Pancreas (tissue), 10 donors: ENCODE measurements around the gene PDLIM5. TPM values are rescaled to one million over a fixed set of nuclear protein-coding genes. Genes with fewer than 3 reads are reported as not detected.
A peak's percentile ranks its signal among the peaks of the same experiment; 100 is the strongest.

ENCODE experiments used
- ATAC-seq, 4 donors: fragments of 200-7000 bp; cut with Tn5 transposase; one replicate each; pipeline versions ENCODE4 v1.8.0 to v1.9.1; 2020; ENCODE audit warnings: mild to moderate bottlenecking in 4 of 4, moderate library complexity in 4 of 4
- DNase-seq, 6 donors: peaks; one replicate each; pipeline ENCODE4 v3.0.0-alpha.2; 2020
- FAIRE-seq: peaks from 2 replicates; lab custom pipeline; 2012; peaks lifted over from hg19 to GRCh38; lab: Jason Lieb, UNC
- H3K27ac ChIP-seq, 4 donors: fragments of 200-600 bp; sonication (generic); 1 replicate in 3 of 4; 2 replicates in 1 of 4; pipeline versions ENCODE4 v1.5.0 to v1.8.0; 2020
- H3K27me3 ChIP-seq, 4 donors: fragments of 200-600 bp; one replicate each; pipeline ENCODE4 v1.8.0; 2021
- H3K36me3 ChIP-seq, 3 donors: fragments of 200-600 bp; sonication (generic) in 1 of 3; one replicate each; pipeline versions ENCODE4 v1.5.0 to v1.8.0; 2020 to 2021
- H3K4me1 ChIP-seq, 3 donors: fragments of 200-600 bp; one replicate each; pipeline ENCODE4 v1.8.0; 2021
- H3K4me3 ChIP-seq, 4 donors: fragments of 200-600 bp; sonication (generic) in 2 of 4; one replicate each; pipeline versions ENCODE4 v1.5.0 to v1.8.0; 2020 to 2021
- H3K9me3 ChIP-seq, 4 donors: fragments of 200-600 bp; one replicate each; pipeline ENCODE4 v1.8.0; 2021
- WGBS, 2 donors: extraction: QIAGEN DNeasy Blood & Tissue Kit; methylation state at CpG; one replicate each; pipeline ENCODE4 v1.1.7; 2013; 5-methylcytosine and 5-hydroxymethylcytosine counted together
- intact Hi-C, 3 donors: fragments of 100-400 bp; cut with DNase I; formaldehyde crosslinking; loops; one replicate each; pipeline versions ENCODE4 v1.11.1 to v1.14.2; 2022
- polyA plus RNA-seq, 2 donors: library from polyadenylated mRNA; stranded (reverse); fragments of 200-250 nt; gene quantifications; one replicate each; pipeline ENCODE4 v1.2.3, GENCODE V29; 2013
- total RNA-seq, 6 donors: library from RNA; stranded (reverse); fragmentation: NEBNext Ultra II Directional in 4 of 6; extraction: Animal tissue kit (Norgen Biotek cat#: 25700) in 4 of 6; gene quantifications; one replicate each; pipeline versions ENCODE4 v1.2.1 to v1.2.4, GENCODE V29; 2021 to 2023
- TF ChIP-seq, protein P1 (sequence below), 4 donors: fragments of 200-600 bp; sonication (generic) in 3 of 4; IDR thresholded peaks; one replicate each; pipeline versions ENCODE4 v1.5.0 to v1.8.0; 2021; ENCODE audit warnings: antibody characterized with exemption in 4 of 4
- donor health status: healthy with polysubstance abuse.
- donor health status: DM: no; HTN: no; CAD: no; lungs with moderate emphysema.
- donor health status: DM: no; HTN: no; CAD: no.
- donor health status: control.
- donor health status: control.
- donor health status: Bipolar disorder and iron deficiency.
- donor health status: DM: yes; HTN: yes; CAD: no.
- donor health status: DM: no; HTN: no; CAD: no.
- donor health status: DM: no; HTN: no; CAD: no.
- donor health status: DM: yes; HTN: yes; CAD: no.

The PDLIM5 gene
- total and polyA plus RNA-seq, 8 donors = 13.2 to 99.0 (median 49.8) TPM

DNA sequence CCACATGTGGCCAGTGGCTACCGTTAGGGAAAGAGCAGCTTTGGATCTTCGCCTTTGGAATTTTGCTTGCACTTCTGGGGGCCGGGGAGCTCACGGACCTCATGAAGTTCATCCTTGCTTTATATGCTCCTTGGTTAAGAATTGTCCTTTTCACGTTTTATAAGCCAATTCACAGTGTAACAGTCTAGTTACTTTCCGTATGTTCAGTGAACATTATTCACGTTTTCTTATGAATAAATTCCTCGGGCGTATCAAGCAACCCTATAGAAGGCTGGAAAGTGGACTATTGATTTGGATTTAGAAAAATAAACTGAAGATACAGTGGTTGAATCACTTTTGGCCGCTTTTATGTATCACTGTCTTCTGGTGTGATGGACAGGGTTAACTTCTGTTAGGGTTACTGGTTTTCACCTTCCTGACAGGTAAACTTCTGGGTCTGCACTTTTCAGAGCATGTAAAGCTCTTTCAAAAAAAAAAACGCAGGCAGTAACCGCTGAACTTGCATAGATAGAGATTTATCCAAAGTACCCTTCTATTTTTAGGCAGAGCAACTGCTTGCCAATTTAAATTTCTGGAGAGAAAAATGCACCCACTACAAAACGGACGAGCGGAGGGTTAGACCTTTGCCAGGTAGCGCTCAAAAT lies 569 bp upstream of the PDLIM5 start:
- intact Hi-C loops = no loop called here
- ATAC-seq = peak in 1 of 4 donors; percentile 1
- Histone ChIP-seq H3K36me3 (peaks cover 0 to 6% (median 0%) of the 10 kb centered on the region in 3 donors), H3K27me3 (no peaks in the 10 kb centered on the region), H3K4me3 (peak overlapping the region; percentile 18 to 96 (median 87)), H3K27ac (peak overlapping the region; percentile 93 to 96 (median 95)), H3K4me1 (peaks cover 15 to 34% (median 19%) of the 10 kb centered on the region in 3 donors), H3K9me3 (no peaks in the 10 kb centered on the region)
- TF ChIP-seq, protein P1, sequence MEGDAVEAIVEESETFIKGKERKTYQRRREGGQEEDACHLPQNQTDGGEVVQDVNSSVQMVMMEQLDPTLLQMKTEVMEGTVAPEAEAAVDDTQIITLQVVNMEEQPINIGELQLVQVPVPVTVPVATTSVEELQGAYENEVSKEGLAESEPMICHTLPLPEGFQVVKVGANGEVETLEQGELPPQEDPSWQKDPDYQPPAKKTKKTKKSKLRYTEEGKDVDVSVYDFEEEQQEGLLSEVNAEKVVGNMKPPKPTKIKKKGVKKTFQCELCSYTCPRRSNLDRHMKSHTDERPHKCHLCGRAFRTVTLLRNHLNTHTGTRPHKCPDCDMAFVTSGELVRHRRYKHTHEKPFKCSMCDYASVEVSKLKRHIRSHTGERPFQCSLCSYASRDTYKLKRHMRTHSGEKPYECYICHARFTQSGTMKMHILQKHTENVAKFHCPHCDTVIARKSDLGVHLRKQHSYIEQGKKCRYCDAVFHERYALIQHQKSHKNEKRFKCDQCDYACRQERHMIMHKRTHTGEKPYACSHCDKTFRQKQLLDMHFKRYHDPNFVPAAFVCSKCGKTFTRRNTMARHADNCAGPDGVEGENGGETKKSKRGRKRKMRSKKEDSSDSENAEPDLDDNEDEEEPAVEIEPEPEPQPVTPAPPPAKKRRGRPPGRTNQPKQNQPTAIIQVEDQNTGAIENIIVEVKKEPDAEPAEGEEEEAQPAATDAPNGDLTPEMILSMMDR (IDR thresholded peaks at IDR 0.05) = no peak
- FAIRE-seq = no peak
- no peak for DNase-seq
- WGBS, 2 donors = 3 to 5% methylated on average over 16 of the region's 16 CpGs

DNA sequence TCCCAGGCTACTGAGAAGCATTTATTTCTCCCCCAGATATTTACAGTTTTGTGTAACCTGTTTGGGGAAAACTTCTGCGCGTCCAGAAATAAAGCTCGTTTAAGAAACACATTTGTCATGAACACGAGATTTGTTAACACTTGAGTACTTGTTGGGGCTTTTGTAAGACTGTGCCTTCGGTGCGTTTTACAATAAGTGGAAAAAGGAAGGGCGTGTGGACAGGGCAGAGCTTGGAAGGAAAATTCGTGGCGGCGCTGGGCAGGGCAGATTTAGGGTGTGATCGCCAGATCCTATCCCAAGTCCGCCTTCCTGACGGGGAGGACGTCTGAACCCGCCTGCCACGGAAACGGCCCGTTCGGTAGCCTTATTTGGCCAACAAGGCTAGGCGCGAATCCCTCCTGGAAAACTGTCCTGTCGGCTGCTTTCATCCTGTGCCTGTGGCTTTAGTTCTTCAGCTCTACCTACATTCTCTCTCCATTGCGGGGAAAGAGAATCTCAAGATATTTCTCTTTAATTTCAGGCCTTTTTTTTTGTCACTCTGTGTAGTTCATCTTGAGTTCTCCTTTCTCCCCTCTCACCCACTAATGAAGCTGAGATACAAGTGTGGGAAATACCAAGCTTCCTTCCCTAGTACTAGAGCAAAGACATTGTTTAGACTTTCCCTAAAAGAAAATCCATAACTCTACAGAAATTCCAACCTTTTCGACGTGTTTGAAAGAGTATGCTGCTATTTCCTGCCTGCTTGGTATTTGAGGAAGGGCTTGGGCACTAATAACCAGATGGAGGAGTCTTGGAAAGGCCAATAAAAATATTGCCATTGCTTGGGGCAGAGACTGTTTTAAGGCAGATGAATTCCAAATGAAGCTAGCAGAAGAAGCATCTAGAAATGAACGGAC lies 982 bp downstream of the PDLIM5 start:
- 1% methylated on average over 26 of the region's 26 CpGs for WGBS, 2 donors
- no peaks in the 10 kb centered on the region for H3K27me3 ChIP-seq
- intact Hi-C loops = no loop called here
- peak overlapping the region; percentile 93 to 96 (median 95) for H3K27ac ChIP-seq
- ATAC-seq (peak; percentile 59 to 71 (median 66)), DNase-seq (peak; percentile 72 to 87 (median 80)), FAIRE-seq (peak; percentile 49)
- H3K36me3 ChIP-seq = peaks cover 0 to 6% (median 0%) of the 10 kb centered on the region in 3 donors
- H3K4me1 ChIP-seq = peaks cover 19 to 36% (median 19%) of the 10 kb centered on the region in 3 donors
- peak overlapping the region; percentile 83 to 96 (median 92) for H3K4me3 ChIP-seq
- H3K9me3 ChIP-seq = no peaks in the 10 kb centered on the region
- TF ChIP-seq, protein P1 (IDR thresholded peaks at IDR 0.05) = no peak

DNA sequence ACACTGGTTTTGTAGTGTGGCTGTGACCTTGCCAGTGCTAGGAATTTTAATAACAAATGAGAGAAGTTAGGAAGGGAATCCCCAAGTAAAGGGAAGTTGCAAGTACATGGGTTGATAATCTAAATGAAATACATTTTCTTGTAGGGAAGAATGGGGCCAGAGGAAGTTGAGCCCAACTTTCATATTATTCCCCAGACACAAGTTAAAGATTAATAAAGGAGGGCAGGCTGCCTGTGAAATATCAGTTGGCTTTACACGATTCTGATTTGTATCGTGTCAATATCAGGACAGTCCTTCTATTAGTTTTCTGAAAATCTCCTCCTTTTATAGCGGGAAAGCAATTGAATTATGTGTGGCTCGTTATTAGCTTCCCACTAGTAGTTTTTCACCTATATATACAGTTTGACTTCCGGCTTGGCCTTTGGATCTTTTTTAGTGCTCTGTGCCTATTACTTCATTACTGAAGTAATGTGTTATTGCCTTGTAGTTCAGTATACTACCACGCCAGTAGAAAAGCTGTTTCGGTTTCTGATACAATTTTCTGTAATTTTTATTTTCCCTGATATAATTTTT lies 1.7 kb downstream of the PDLIM5 start:
- Histone ChIP-seq H3K27me3 (no peaks in the 10 kb centered on the region), H3K4me1 (peaks cover 19 to 33% (median 26%) of the 10 kb centered on the region in 3 donors), H3K36me3 (peaks cover 0 to 6% (median 0%) of the 10 kb centered on the region in 3 donors), H3K4me3 (peak overlapping the region; percentile 83 to 96 (median 92)), H3K9me3 (no peaks in the 10 kb centered on the region), H3K27ac (peak overlapping the region; percentile 93 to 96 (median 95))
- WGBS, 2 donors = 6 to 11% methylated on average over 7 of the region's 7 CpGs
- ATAC-seq (peak; percentile 22 to 60 (median 28)), FAIRE-seq (peak; percentile 88), DNase-seq (no peak)
- TF ChIP-seq, protein P1 (IDR thresholded peaks at IDR 0.05) = no peak
- intact Hi-C loops = no loop called here

DNA sequence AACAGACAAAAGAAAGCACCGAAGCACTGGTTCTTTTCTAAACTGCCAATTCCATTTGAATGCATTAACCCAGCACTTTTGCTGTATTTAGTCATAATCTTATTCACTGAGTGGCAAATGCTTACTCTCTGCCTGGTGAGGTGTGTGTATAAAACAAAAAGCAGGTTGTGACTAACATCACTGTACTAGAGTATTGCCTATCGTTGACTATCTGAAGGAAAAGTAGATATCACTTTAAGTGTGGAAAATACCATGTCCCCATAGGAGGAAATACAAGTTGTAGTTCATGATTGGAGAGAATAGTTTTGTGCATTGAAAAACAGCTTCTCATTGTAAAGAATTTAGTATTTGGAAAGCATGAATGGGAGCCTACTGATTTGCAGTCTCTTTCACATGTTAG lies 2.7 kb downstream of the PDLIM5 start:
- ATAC-seq (no peak), FAIRE-seq (no peak), DNase-seq (no peak)
- H3K27me3 ChIP-seq = no peaks in the 10 kb centered on the region
- 9 to 13% methylated on average over 2 of the region's 2 CpGs for WGBS, 2 donors
- H3K36me3 ChIP-seq = peaks cover 0 to 6% (median 0%) of the 10 kb centered on the region in 3 donors
- peaks cover 19 to 35% (median 31%) of the 10 kb centered on the region in 3 donors for H3K4me1 ChIP-seq
- no peaks in the 10 kb centered on the region for H3K9me3 ChIP-seq
- intact Hi-C loops = no loop called here
- H3K4me3 ChIP-seq = peak overlapping the region in 2 of 4 donors; percentile 83 to 96
- peak overlapping the region; percentile 93 to 96 (median 95) for H3K27ac ChIP-seq
- TF ChIP-seq, protein P1 (IDR thresholded peaks at IDR 0.05) = no peak
